HepG2 (cell line): Measurements from ENCODE around the gene GRK6. TPM values are rescaled to one million over a fixed set of nuclear protein-coding genes. Genes with fewer than 3 reads are reported as not detected.

Source experiments
- AGO2 ChIP-seq: fragments of 200-400 bp; formaldehyde crosslinking; optimal IDR thresholded peaks from 2 replicates; pipeline ENCODE3; 2017; ENCODE audit warnings: mild to moderate bottlenecking, low read depth, low read length, moderate library complexity
- GLI4 ChIP-seq: sonication (generic); formaldehyde crosslinking; IDR thresholded peaks from 2 replicates; pipeline ENCODE4 v1.5.1; 2020; ENCODE audit warnings: missing genetic modification reagents, mild to moderate bottlenecking, moderate library complexity, borderline replicate concordance
- GTF3A ChIP-seq: sonication (generic); formaldehyde crosslinking; conservative IDR thresholded peaks from 2 replicates; pipeline ENCODE4 v1.4.0; 2020; ENCODE audit warnings: mild to moderate bottlenecking, missing genetic modification reagents
- HNRNPLL ChIP-seq: fragments of 200-400 bp; formaldehyde crosslinking; IDR thresholded peaks from 2 replicates; pipeline ENCODE4 v1.6.1; 2017; ENCODE audit warnings: mild to moderate bottlenecking, low read depth, low read length; ENCODE audit not compliant: poor library complexity, severe bottlenecking
- MLX ChIP-seq: IDR thresholded peaks from 2 replicates; pipeline ENCODE4 v1.6.1; 2016
- NFATC3 ChIP-seq: sonication (generic); formaldehyde crosslinking; IDR thresholded peaks from 2 replicates; pipeline ENCODE4 v1.5.1; 2020; ENCODE audit warnings: mild to moderate bottlenecking, missing genetic modification reagents
- SP5 ChIP-seq: IDR thresholded peaks from 2 replicates; pipeline ENCODE4 v1.6.1; 2016; ENCODE audit warnings: low read depth, borderline replicate concordance
- ZBTB34 ChIP-seq: sonication (generic); formaldehyde crosslinking; IDR thresholded peaks from 2 replicates; pipeline ENCODE4 v1.8.0; 2022; ENCODE audit warnings: mild to moderate bottlenecking, missing genetic modification reagents
- ZNF256 ChIP-seq: sonication (generic); formaldehyde crosslinking; conservative IDR thresholded peaks from 2 replicates; pipeline ENCODE4 v1.4.0; 2020; ENCODE audit warnings: missing genetic modification reagents
- ZNF280D ChIP-seq: sonication (generic); formaldehyde crosslinking; IDR thresholded peaks from 2 replicates; pipeline ENCODE4 v1.5.1; 2020; ENCODE audit warnings: mild to moderate bottlenecking, missing genetic modification reagents
- ZNF326 ChIP-seq: sonication (generic); formaldehyde crosslinking; IDR thresholded peaks from 2 replicates; pipeline ENCODE4 v1.4.0; 2020; ENCODE audit warnings: missing genetic modification reagents, borderline replicate concordance
- ZNF441 ChIP-seq: sonication (generic); formaldehyde crosslinking; IDR thresholded peaks from 2 replicates; pipeline ENCODE4 v1.7.0; 2021; ENCODE audit warnings: missing genetic modification reagents, borderline replicate concordance
- polyA plus RNA-seq, 8 experiments: library from polyadenylated mRNA; depleted of rRNA in 3 of 8; stranded (reverse) in 7 of 8; unstranded in 1 of 8; fragments of >200 nt; fragmentation: Illumina TruSeq in 4 of 8; extraction: Trizol in 4 of 8; gene quantifications; 2 replicates each; pipeline versions ENCODE4 v1.2.1 to v1.2.3, GENCODE V29; 2011 to 2016; ENCODE audit warnings: low read depth in 4 of 8, missing spikeins in 1 of 8, mixed read lengths in 1 of 8; ENCODE audit not compliant: insufficient read depth in 1 of 8
- total RNA-seq, 5 experiments: library from RNA; depleted of rRNA; stranded (reverse); fragments of >200 nt; fragmentation: Illumina TruSeq; extraction: Trizol; gene quantifications; 2 replicates each; pipeline ENCODE4 v1.2.3, GENCODE V29; 2016; ENCODE audit warnings: low read depth in 1 of 5
- TF ChIP-seq, protein P1 (sequence below): sonication (generic); formaldehyde crosslinking; IDR thresholded peaks from 2 replicates; pipeline ENCODE4 v1.8.1; 2022; ENCODE audit warnings: mild to moderate bottlenecking, missing genetic modification reagents
- TF ChIP-seq, protein P2 (sequence below): sonication (generic); formaldehyde crosslinking; IDR thresholded peaks from 2 replicates; pipeline ENCODE4 v1.8.1; 2023; ENCODE audit warnings: mild to moderate bottlenecking, moderate library complexity, missing genetic modification reagents

Gene GRK6
- total and polyA plus RNA-seq, 2 of the 13 experiments (the other 11 are each of a cell fraction or from before 2014, with no cell fraction given) = 13.2 to 19.9 TPM

DNA sequence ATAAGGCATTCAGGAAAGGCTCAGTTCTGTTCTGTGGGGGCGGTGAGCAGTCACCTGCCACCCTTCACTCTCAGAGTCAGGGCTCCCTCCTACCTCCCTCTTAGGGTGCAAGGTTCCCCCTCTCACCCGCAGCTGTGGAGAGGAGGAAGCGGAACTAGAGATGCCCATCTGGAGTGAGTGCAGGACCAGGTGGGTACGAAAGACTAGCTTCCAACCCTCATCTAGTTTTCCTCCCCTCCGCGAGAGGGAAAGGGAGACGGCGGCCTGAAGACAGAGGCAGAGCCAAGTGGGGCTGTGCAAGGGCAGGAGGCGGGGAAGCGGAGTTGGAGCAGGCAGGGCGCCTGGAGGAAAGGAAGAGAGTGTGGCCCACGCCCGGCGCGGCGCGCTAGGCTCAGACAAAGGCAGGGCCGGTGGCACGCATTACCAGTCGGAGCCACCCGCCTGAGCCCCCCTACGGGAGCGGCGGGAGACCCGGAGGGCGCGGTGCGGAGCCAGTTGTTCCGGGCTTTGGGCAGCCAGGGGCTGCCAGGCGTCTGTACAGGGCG lies 27.4 kb downstream of the GRK6 start (continued):
- TF ChIP-seq, protein P1, sequence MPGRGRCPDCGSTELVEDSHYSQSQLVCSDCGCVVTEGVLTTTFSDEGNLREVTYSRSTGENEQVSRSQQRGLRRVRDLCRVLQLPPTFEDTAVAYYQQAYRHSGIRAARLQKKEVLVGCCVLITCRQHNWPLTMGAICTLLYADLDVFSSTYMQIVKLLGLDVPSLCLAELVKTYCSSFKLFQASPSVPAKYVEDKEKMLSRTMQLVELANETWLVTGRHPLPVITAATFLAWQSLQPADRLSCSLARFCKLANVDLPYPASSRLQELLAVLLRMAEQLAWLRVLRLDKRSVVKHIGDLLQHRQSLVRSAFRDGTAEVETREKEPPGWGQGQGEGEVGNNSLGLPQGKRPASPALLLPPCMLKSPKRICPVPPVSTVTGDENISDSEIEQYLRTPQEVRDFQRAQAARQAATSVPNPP = no peak
- 0 out of 2 replicates have a peak, but pooled peaks have one; percentile 55 for TF ChIP-seq GLI4
- no peak for TF ChIP-seq ZNF280D
- 0 out of 2 replicates have a peak, but pooled peaks have one; percentile 23 for TF ChIP-seq NFATC3
- no peak for TF ChIP-seq GTF3A (CRISPR knock-in tag)
- peak; percentile 75; the same call in 1 of the 2 replicates for TF ChIP-seq ZNF441 (CRISPR knock-in tag)
- TF ChIP-seq ZNF326 (CRISPR knock-in tag) = 0 out of 2 replicates have a peak, but pooled peaks have one; percentile 45
- peak; percentile 14 for TF ChIP-seq AGO2
- no peak for TF ChIP-seq ZBTB34 (CRISPR knock-in tag)
- TF ChIP-seq MLX = no peak
- no peak for TF ChIP-seq ZNF256
- TF ChIP-seq, protein P2, sequence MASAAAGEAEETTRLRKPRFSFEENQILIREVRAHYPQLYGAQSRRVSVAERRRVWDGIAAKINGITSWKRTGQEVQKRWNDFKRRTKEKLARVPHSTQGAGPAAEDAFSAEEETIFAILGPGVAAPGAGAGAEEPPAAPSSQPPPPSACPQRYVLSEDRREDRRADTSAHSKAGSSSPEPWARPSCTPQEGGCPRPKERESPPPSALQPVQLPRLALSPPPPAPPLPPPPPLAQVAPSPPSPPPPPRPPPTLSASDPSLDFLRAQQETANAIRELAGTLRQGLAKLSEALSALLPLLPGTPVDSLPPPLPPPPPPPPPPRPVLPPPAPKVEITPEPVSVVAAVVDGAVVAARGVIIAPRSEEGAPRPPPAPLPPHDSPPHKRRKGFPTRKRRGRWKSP (CRISPR knock-in tag) = no peak
- peak; percentile 63 for TF ChIP-seq HNRNPLL
- no peak for TF ChIP-seq SP5 (CRISPR knock-in tag)
